Stimulated activated CD8-positive, alpha-beta memory T cell treated with anti-CD3 and anti-CD28 coated beads, Interleukin-15, amount 100 ng/mL, for 24 hours (primary cell): ENCODE measurements around the gene TNFRSF14.
"Not testable (repeated sequence)": the region's sequence is repeated elsewhere in the genome, so short reads cannot be mapped to it uniquely, and the experiment has no call there.

Source experiments
- DNase-seq: peaks from one replicate; pipeline ENCODE4 v3.0.0-alpha.2; 2020; ENCODE audit warnings: low read depth

Gene TNFRSF14

DNA sequence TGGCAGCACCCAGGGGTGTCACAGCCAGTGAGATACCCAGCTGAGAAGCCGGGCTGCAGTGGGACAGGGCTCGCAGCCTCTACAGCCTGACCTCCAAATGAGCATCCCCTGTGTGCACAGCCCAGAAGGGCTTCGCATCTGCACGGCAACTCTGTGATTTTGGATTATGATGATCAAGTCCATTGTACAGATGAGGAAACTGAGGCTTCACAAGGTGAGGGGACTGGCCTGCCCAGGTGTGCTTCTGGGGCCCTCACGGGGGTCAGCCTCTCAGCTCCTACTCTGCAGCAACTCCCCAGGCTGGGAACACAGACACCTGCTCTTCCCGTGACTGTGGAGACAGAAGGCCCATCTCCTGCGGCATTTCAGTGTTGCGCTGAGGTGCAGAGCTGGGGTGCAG, 17.3 kb upstream of the TNFRSF14 start:
- DNase-seq, result no peak

DNA sequence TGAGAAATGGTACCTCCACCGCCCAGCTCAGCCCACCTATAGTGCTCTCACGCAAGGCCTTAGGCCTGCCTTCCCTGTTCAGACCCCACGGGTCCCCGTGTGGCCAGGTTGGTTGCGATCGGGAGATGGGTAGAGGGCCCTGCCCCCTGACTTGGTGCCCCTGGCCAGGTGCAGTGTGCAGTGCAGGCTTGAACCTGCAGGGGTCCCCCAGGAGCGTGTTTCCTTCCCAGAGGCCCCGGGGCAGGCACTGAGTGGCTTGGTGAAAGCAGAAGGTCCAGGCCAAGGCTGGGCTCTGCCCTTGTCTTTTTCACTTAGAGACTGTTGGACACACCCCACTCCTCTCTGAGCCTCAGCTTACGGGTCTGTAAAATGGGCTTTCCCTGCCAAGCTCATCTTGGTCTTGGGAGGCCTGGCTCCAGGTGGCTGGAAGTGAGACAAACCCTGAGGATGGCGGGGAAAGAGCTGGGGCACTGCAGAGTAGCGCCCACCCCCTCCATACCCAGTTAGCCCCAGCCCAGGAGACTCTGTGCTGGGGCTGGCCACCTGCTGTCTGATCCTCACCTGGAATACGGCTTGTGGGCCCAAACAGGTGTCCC, 16.8 kb upstream of the TNFRSF14 start:
- no peak for DNase-seq

GRCh38 chr1:2540816-2541492, 15.2 kb upstream of the TNFRSF14 start:
- no peak for DNase-seq

DNA sequence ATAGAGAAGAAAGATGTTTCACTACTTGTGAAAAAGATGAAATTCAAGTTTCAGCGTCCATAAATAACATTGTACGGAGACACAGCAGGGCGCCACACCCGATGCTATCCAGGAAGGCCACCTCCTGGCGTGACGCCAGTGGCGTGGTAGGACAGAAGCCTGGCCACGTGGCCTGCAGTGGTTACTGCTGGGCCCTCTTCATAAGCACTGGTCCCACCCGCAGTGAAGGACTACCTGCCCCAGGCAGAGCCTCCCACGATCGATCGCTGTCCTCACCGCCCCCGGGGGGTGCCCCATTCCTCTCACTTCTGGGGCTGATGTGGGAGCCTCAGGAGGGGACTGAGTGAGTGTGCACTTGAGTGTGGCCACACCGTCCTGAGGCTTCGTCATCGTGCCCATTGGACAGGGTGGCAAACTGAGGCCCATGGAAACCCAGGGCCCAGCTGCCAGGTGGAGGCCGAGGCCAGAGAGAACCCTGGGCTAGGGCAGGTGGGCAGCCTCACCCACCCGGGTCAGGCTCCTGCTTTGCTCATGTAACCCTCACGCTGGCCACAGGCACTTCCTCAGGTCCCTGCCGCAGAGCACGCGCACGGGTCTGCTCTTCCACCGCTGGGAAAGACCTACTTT, 14.4 kb upstream of the TNFRSF14 start:
- no peak for DNase-seq

DNA sequence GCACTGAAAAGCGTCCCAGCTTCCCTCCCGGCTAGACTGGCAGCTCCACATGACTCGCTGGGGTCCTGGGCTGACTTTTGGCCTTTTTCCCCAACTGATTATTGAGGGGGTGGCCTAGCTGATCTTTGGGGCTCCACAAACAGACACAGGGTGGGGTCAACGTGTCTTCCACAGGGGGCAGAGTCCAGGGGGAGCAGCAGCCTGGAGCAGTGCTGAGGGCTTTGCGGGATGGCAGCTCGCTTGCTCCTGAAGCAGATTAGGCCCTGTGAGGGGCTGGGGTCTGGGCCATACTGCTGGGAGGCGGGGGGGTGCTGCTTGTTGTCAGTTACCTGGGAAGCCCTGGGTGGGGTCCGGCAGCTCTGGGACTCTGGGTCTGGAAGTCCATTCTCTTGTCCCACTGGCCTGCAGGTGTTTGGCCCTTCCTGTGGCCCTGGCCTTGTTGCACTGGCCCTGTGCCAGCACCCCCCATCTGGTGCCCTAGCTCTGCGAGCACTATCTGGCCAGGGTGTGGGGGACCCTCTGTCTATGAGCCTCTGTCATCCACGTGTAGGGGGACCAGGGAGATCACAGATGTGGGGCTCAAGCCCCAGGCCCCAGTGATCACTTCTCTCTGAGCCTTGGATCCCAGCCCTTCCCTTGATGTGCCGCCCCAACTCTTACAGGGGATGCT, 13.8 kb upstream of the TNFRSF14 start:
- no peak for DNase-seq

DNA sequence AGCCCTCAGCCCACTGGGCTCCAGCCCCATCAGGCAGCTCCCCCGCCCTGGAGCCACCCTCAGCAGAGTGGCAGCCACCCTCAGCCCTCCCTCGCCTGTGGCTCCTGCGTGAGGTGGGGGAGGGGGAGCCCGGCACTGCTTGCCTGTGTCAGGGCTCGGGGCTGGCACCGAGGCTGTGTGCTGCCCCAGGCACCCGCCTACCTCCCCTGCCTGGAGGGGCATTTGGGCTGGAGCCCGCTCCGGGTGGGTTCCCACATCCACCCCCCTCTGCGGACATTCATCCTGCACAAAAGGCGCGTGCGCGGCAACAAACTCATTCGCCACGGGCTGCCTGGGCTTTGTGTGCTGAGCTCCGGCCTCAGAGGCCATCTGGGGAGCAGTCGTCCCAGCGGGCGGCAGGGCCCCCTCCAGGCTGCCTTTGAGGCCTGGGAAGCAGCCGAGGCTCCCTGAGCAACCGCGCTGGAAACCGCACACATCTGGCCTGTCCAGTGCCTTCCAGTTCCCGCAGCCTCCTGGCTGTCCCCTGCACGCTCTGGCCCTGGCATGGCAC, 12.6 kb upstream of the TNFRSF14 start:
- DNase-seq, result no peak

GRCh38 chr1:2544093-2544874, 11.9 kb upstream of the TNFRSF14 start:
- DNase-seq, result no peak

GRCh38 chr1:2544875-2545640, 11.1 kb upstream of the TNFRSF14 start:
- no peak for DNase-seq

- peak; percentile 58 for DNase-seq
These were observed 10.2 kb upstream of the TNFRSF14 start for GRCh38 chr1:2545754-2546514.

- DNase-seq, result no peak
These were observed 9.5 kb upstream of the TNFRSF14 start for GRCh38 chr1:2546515-2547209.

DNA sequence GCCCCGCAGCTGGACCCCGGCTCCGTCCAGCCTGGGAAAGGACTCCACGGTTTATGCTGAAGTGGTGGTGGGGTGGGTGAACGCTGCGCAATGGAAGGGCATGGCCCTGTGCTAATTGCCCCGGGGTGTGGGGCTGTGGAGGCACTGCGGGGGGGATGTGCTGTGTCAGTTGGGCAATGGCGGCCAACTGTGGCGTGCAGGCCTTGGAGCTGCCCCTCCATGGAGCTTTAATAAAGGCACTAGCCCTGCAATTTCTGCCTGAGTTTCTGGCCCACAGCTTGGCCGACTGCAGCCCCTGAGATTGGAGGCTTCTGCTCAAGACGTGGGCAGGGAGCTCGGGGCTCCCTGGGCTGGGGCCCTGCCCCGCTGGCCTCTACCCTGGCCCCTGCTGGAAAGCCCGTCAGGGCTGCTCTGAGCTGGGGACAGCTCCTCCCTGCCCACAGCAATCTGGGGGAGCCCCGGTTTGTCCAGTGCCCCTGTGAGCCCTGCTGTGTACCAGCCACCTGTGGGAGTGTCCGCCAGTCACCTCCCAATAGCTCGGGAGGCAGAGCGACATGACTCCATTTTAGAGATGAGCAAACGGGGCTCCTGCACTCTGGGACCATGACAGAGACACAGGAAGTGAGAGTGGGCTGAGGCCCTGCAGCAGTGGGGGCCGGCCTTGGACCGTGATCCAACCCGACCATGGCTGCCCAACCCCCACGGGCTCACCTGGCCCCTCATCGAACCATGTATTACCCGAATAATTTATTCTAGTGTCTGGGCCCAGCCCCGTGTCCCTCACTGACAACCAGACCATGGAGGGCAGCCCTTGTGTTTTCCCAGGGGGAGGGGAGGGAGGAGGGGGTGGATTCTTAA, 8.7 kb upstream of the TNFRSF14 start:
- no peak for DNase-seq

- no peak for DNase-seq
These were observed 8.0 kb upstream of the TNFRSF14 start for GRCh38 chr1:2548068-2548589.

- not testable (repeated sequence) for DNase-seq
These were observed 6.7 kb upstream of the TNFRSF14 start for GRCh38 chr1:2549367-2550029.

DNA sequence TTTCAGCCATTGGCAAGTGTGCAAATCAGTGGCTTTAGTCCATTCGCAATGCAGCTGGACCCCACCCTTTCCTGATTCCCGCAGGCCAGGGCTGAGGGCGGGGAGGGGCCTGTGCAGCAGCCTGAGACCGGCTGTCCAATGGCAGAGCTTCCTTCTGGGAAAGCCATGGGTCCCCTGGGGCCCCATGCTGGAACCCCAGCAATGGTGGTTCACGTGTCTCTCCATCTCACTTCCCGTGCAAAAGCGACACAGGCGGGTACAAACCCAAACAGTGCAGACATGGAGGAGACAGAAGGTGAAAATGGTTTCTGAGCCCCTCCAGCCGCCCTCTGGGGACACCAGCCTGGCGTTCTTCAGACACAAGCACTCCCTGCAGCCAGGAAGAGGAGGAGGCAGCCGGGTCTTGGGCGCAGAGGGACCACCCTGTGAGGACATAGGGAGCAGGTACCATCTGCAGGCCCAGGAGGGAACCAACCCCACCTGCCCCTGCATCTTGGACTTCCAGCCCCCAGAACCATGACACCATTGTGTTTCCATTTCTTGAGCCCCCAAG, 5.8 kb upstream of the TNFRSF14 start:
- not testable (repeated sequence) for DNase-seq

DNA sequence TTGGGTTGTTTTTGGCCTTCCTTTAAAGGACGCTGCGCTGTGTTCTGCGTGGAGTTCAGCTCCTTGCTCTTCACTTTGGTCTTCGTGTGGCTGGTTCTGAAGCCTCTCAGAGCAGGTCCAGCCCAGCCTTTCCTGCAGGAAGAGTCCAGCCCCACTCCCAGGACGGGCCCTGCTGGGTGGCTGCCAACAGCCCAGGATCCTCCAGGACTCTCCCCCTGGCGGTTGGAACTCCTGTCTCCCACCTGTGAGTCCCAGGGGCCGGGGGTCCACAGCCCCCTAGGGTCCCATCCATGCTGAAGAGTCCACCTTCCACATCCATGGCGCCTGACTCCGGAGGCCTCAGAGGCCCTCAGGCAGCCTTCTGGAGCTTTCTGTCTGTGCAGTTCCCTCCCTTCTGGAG, 4.6 kb upstream of the TNFRSF14 start:
- not testable (repeated sequence) for DNase-seq

- DNase-seq, result no peak
These were observed 4.0 kb upstream of the TNFRSF14 start for GRCh38 chr1:2552189-2552588.

GRCh38 chr1:2553076-2553475, 3.1 kb upstream of the TNFRSF14 start:
- DNase-seq, result not testable (repeated sequence)
